ENCODE results near the gene SLFN5.
"Not testable (repeated sequence)": the region's sequence is repeated elsewhere in the genome, so short reads cannot be mapped to it uniquely, and the experiment has no call there.

The SLFN5 gene

GRCh38 chr17:35265071-35265470 lies 22.2 kb downstream of the SLFN5 start:
- Histone ChIP-seq H3K27ac (ENCODE audit: low read depth, low read length) (no peak overlapping the region), H3K9ac (ENCODE audit: low read depth, low read length) (no peak overlapping the region), H3K9me3 (ENCODE audit: control insufficient read depth, insufficient read depth, low read length) (no peaks in the 10 kb centered on the region), H3K27me3 (ENCODE audit: control insufficient read depth, insufficient read depth, low read length) (no peaks in the 10 kb centered on the region), H3K4me3 (ENCODE audit: low read depth, low read length) (no peak overlapping the region), H3K4me1 (ENCODE audit: control insufficient read depth, insufficient read depth, low read length) (no peaks in the 10 kb centered on the region), H3K36me3 (ENCODE audit: control insufficient read depth, insufficient read depth, low read length) (no peaks in the 10 kb centered on the region)

GRCh38 chr17:35265566-35266141 lies 22.8 kb downstream of the SLFN5 start:
- no peaks in the 10 kb centered on the region for H3K36me3 ChIP-seq (ENCODE audit: control insufficient read depth, insufficient read depth, low read length)

GRCh38 chr17:35274167-35275066 lies 31.5 kb downstream of the SLFN5 start:
- H3K9me3 ChIP-seq (ENCODE audit: control insufficient read depth, insufficient read depth, low read length); H3K27me3 ChIP-seq (ENCODE audit: control insufficient read depth, insufficient read depth, low read length); H3K27ac ChIP-seq (ENCODE audit: low read depth, low read length); H3K9ac ChIP-seq (ENCODE audit: low read depth, low read length); H3K4me1 ChIP-seq (ENCODE audit: control insufficient read depth, insufficient read depth, low read length); H3K36me3 ChIP-seq (ENCODE audit: control insufficient read depth, insufficient read depth, low read length); H3K4me3 ChIP-seq (ENCODE audit: low read depth, low read length): not testable (repeated sequence)

More at GRCh38 chr17:35265566-35266141, 22.8 kb downstream of the SLFN5 start:
- H3K27ac ChIP-seq (ENCODE audit: low read depth, low read length) = no peak overlapping the region
- no peaks in the 10 kb centered on the region for H3K9me3 ChIP-seq (ENCODE audit: control insufficient read depth, insufficient read depth, low read length)
- no peak overlapping the region for H3K4me3 ChIP-seq (ENCODE audit: low read depth, low read length)
- no peaks in the 10 kb centered on the region for H3K4me1 ChIP-seq (ENCODE audit: control insufficient read depth, insufficient read depth, low read length)
- H3K9ac ChIP-seq (ENCODE audit: low read depth, low read length) = no peak overlapping the region
- no peaks in the 10 kb centered on the region for H3K27me3 ChIP-seq (ENCODE audit: control insufficient read depth, insufficient read depth, low read length)

GRCh38 chr17:35278454-35278853 lies 35.6 kb downstream of the SLFN5 start:
- not testable (repeated sequence) for H3K27ac ChIP-seq (ENCODE audit: low read depth, low read length); H3K36me3 ChIP-seq (ENCODE audit: control insufficient read depth, insufficient read depth, low read length); H3K9ac ChIP-seq (ENCODE audit: low read depth, low read length); H3K27me3 ChIP-seq (ENCODE audit: control insufficient read depth, insufficient read depth, low read length); H3K4me3 ChIP-seq (ENCODE audit: low read depth, low read length); H3K9me3 ChIP-seq (ENCODE audit: control insufficient read depth, insufficient read depth, low read length); H3K4me1 ChIP-seq (ENCODE audit: control insufficient read depth, insufficient read depth, low read length)

GRCh38 chr17:35278876-35279275 lies 36.0 kb downstream of the SLFN5 start:
- H3K9me3 ChIP-seq (ENCODE audit: control insufficient read depth, insufficient read depth, low read length); H3K36me3 ChIP-seq (ENCODE audit: control insufficient read depth, insufficient read depth, low read length); H3K4me3 ChIP-seq (ENCODE audit: low read depth, low read length); H3K27ac ChIP-seq (ENCODE audit: low read depth, low read length); H3K9ac ChIP-seq (ENCODE audit: low read depth, low read length); H3K4me1 ChIP-seq (ENCODE audit: control insufficient read depth, insufficient read depth, low read length); H3K27me3 ChIP-seq (ENCODE audit: control insufficient read depth, insufficient read depth, low read length): not testable (repeated sequence)

GRCh38 chr17:35283767-35284166 lies 40.9 kb downstream of the SLFN5 start:
- H3K9me3 ChIP-seq (ENCODE audit: control insufficient read depth, insufficient read depth, low read length) = no peaks in the 10 kb centered on the region; the same call in 1 of the 2 replicates
- no peaks in the 10 kb centered on the region; the same call in 1 of the 2 replicates for H3K27me3 ChIP-seq (ENCODE audit: control insufficient read depth, insufficient read depth, low read length)
- H3K36me3 ChIP-seq (ENCODE audit: control insufficient read depth, insufficient read depth, low read length) = no peaks in the 10 kb centered on the region
- H3K4me1 ChIP-seq (ENCODE audit: control insufficient read depth, insufficient read depth, low read length) = 0 out of 2 replicates have a peak, but pooled peaks cover 5% of the 10 kb centered on the region
- no peak overlapping the region for H3K4me3 ChIP-seq (ENCODE audit: low read depth, low read length)
- H3K27ac ChIP-seq (ENCODE audit: low read depth, low read length) = no peak overlapping the region
- H3K9ac ChIP-seq (ENCODE audit: low read depth, low read length) = no peak overlapping the region

GRCh38 chr17:35284955-35285354 lies 42.1 kb downstream of the SLFN5 start:
- no peak overlapping the region for H3K27ac ChIP-seq (ENCODE audit: low read depth, low read length)
- no peaks in the 10 kb centered on the region; the same call in 1 of the 2 replicates for H3K27me3 ChIP-seq (ENCODE audit: control insufficient read depth, insufficient read depth, low read length)
- no peak overlapping the region for H3K9ac ChIP-seq (ENCODE audit: low read depth, low read length)
- no peaks in the 10 kb centered on the region for H3K36me3 ChIP-seq (ENCODE audit: control insufficient read depth, insufficient read depth, low read length)
- H3K4me3 ChIP-seq (ENCODE audit: low read depth, low read length) = no peak overlapping the region
- H3K4me1 ChIP-seq (ENCODE audit: control insufficient read depth, insufficient read depth, low read length) = 0 out of 2 replicates have a peak, but pooled peaks cover 5% of the 10 kb centered on the region
- H3K9me3 ChIP-seq (ENCODE audit: control insufficient read depth, insufficient read depth, low read length) = no peaks in the 10 kb centered on the region; the same call in 1 of the 2 replicates

- Histone ChIP-seq H3K27ac (ENCODE audit: low read depth, low read length) (no peak overlapping the region), H3K4me3 (ENCODE audit: low read depth, low read length) (no peak overlapping the region), H3K4me1 (ENCODE audit: control insufficient read depth, insufficient read depth, low read length) (0 out of 2 replicates have a peak, but pooled peaks cover 5% of the 10 kb centered on the region), H3K9me3 (ENCODE audit: control insufficient read depth, insufficient read depth, low read length) (no peaks in the 10 kb centered on the region; the same call in 1 of the 2 replicates), H3K9ac (ENCODE audit: low read depth, low read length) (no peak overlapping the region), H3K36me3 (ENCODE audit: control insufficient read depth, insufficient read depth, low read length) (no peaks in the 10 kb centered on the region), H3K27me3 (ENCODE audit: control insufficient read depth, insufficient read depth, low read length) (no peaks in the 10 kb centered on the region; the same call in 1 of the 2 replicates)
These were observed 43.4 kb downstream of the SLFN5 start for GRCh38 chr17:35286120-35286781.

- Histone ChIP-seq H3K9ac (ENCODE audit: low read depth, low read length) (no peak overlapping the region), H3K4me1 (ENCODE audit: control insufficient read depth, insufficient read depth, low read length) (0 out of 2 replicates have a peak, but pooled peaks cover 5% of the 10 kb centered on the region), H3K4me3 (ENCODE audit: low read depth, low read length) (no peak overlapping the region), H3K36me3 (ENCODE audit: control insufficient read depth, insufficient read depth, low read length) (no peaks in the 10 kb centered on the region), H3K9me3 (ENCODE audit: control insufficient read depth, insufficient read depth, low read length) (no peaks in the 10 kb centered on the region; the same call in 1 of the 2 replicates), H3K27me3 (ENCODE audit: control insufficient read depth, insufficient read depth, low read length) (no peaks in the 10 kb centered on the region; the same call in 1 of the 2 replicates), H3K27ac (ENCODE audit: low read depth, low read length) (no peak overlapping the region)
These were observed 44.5 kb downstream of the SLFN5 start for GRCh38 chr17:35287286-35287811.

GRCh38 chr17:35289222-35289621 lies 46.4 kb downstream of the SLFN5 start:
- H3K9ac ChIP-seq (ENCODE audit: low read depth, low read length) = no peak overlapping the region

More at GRCh38 chr17:35289222-35289621, 46.4 kb downstream of the SLFN5 start:
- Histone ChIP-seq H3K9me3 (ENCODE audit: control insufficient read depth, insufficient read depth, low read length) (no peaks in the 10 kb centered on the region; the same call in 1 of the 2 replicates), H3K27me3 (ENCODE audit: control insufficient read depth, insufficient read depth, low read length) (no peaks in the 10 kb centered on the region), H3K4me3 (ENCODE audit: low read depth, low read length) (no peak overlapping the region), H3K36me3 (ENCODE audit: control insufficient read depth, insufficient read depth, low read length) (no peaks in the 10 kb centered on the region), H3K27ac (ENCODE audit: low read depth, low read length) (no peak overlapping the region), H3K4me1 (ENCODE audit: control insufficient read depth, insufficient read depth, low read length) (0 out of 2 replicates have a peak, but pooled peaks cover 5% of the 10 kb centered on the region)
